ENCODE results near the gene AP5S1. TPM values are rescaled to one million over a fixed set of nuclear protein-coding genes. Genes with fewer than 3 reads are reported as not detected.

Gene AP5S1
- total RNA-seq, 1 donor from 2014 or later, result 12.3 TPM

DNA sequence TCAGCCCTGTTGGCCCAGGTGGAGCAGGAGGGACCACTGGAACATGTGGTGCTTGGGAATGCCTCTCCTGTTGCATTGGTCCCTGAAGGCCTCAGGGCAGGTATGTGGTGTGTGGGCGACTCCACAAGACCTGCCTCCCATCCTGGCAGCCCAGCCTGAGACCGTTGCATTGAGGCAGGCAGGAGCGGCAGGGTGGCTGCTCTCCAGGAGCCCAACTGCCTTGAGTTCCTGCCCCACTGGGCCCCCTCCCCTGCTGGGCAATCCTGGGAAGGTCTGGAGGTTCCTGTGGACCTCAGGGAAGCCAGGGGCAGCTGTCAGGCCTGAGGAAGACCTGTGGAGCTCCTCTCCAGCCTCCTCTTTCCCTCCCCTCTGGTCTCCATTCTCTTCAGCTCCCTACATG is 46.1 kb downstream of the AP5S1 start:
- H3K36me3 Mint-ChIP-seq (ENCODE audit: insufficient read depth), result peaks cover 22% of the 10 kb centered on the region
- TF ChIP-seq, protein P1, sequence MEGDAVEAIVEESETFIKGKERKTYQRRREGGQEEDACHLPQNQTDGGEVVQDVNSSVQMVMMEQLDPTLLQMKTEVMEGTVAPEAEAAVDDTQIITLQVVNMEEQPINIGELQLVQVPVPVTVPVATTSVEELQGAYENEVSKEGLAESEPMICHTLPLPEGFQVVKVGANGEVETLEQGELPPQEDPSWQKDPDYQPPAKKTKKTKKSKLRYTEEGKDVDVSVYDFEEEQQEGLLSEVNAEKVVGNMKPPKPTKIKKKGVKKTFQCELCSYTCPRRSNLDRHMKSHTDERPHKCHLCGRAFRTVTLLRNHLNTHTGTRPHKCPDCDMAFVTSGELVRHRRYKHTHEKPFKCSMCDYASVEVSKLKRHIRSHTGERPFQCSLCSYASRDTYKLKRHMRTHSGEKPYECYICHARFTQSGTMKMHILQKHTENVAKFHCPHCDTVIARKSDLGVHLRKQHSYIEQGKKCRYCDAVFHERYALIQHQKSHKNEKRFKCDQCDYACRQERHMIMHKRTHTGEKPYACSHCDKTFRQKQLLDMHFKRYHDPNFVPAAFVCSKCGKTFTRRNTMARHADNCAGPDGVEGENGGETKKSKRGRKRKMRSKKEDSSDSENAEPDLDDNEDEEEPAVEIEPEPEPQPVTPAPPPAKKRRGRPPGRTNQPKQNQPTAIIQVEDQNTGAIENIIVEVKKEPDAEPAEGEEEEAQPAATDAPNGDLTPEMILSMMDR (IDR thresholded peaks at IDR 0.05; ENCODE audit: unreplicated experiment), result no peak
- peak overlapping the region; percentile 41 for H3K27ac Mint-ChIP-seq

DNA sequence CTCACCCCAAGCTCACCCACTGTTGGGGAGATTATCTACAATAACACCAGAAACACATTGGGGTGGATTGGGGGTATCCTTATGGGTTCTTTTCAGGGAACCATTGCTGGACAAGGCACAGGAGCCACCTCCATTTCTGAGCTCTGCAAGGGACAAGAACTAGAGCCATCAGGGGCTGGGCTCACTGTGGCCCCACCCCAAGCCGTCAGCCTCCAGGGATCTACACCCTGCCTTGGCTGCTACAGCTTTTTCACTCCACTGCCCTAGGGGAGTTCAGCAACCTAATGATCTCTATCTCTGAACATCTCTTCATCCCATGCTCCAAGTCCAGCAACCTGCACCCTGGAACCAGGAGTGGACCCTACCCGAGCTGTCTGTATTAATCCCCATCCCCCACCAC is 47.5 kb downstream of the AP5S1 start:
- Mint-ChIP-seq H3K27ac (no peak overlapping the region), H3K9me3 (ENCODE audit: low read depth) (no peaks in the 10 kb centered on the region), H3K4me3 (ENCODE audit: low read depth) (no peak overlapping the region), H3K4me1 (ENCODE audit: low read depth) (no peaks in the 10 kb centered on the region), H3K36me3 (ENCODE audit: insufficient read depth) (peaks cover 12% of the 10 kb centered on the region), H3K27me3 (no peaks in the 10 kb centered on the region)
- TF ChIP-seq, protein P1 (IDR thresholded peaks at IDR 0.05; ENCODE audit: unreplicated experiment), result no peak
- no peak for DNase-seq (ENCODE audit: low spot score, unreplicated experiment)

More for the DNA sequence above, 46.1 kb downstream of the AP5S1 start:
- DNase-seq (ENCODE audit: low spot score, unreplicated experiment), result no peak
- no peaks in the 10 kb centered on the region for H3K27me3 Mint-ChIP-seq
- no peak overlapping the region for H3K4me3 Mint-ChIP-seq (ENCODE audit: low read depth)
- no peaks in the 10 kb centered on the region for H3K9me3 Mint-ChIP-seq (ENCODE audit: low read depth)
- no peaks in the 10 kb centered on the region for H3K4me1 Mint-ChIP-seq (ENCODE audit: low read depth)

DNA sequence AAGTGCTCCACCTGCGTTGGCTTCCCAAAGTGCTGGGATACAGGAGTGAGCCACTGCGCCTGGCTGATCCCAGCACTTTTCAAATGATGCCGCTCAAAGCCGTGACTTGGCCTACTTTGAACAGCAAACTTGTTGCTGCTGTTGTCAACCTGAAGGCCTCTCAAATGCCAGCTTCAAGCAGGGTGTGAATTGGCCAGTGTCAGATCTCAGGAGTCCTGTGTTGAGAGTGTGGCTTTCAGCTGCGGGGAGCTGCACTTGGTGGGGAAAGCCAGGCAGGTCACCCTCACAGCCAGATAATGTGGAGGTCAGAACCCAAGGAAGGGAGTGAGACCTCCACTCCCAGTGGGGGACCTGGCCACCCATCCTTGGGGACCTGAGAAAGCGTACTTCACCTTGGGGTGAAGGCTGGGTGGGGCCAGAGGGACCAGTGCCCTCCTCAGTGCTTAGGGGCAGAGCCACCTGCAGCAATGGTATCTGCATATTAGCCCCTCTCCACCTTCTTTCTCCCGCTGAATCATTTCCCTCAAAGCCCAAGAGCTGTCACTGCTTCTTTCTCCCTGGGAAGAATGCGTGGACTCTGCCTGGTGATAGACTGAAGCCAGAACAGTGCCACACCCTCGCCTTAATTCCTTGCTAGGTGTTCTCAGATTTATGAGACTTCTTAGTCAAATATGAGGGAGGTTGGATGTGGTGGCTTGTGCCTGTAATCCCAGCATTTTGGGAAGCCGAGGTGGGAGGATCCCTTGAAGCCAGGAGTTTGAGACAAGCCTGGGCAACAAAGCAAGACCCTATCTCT is 49.7 kb downstream of the AP5S1 start:
- no peaks in the 10 kb centered on the region for H3K27me3 Mint-ChIP-seq
- no peaks in the 10 kb centered on the region for H3K4me1 Mint-ChIP-seq (ENCODE audit: low read depth)
- H3K9me3 Mint-ChIP-seq (ENCODE audit: low read depth), result no peaks in the 10 kb centered on the region
- TF ChIP-seq, protein P1 (IDR thresholded peaks at IDR 0.05; ENCODE audit: unreplicated experiment), result no peak
- H3K36me3 Mint-ChIP-seq (ENCODE audit: insufficient read depth), result peaks cover 9% of the 10 kb centered on the region
- DNase-seq (ENCODE audit: low spot score, unreplicated experiment), result no peak
- no peak overlapping the region for H3K4me3 Mint-ChIP-seq (ENCODE audit: low read depth)
- no peak overlapping the region for H3K27ac Mint-ChIP-seq

DNA sequence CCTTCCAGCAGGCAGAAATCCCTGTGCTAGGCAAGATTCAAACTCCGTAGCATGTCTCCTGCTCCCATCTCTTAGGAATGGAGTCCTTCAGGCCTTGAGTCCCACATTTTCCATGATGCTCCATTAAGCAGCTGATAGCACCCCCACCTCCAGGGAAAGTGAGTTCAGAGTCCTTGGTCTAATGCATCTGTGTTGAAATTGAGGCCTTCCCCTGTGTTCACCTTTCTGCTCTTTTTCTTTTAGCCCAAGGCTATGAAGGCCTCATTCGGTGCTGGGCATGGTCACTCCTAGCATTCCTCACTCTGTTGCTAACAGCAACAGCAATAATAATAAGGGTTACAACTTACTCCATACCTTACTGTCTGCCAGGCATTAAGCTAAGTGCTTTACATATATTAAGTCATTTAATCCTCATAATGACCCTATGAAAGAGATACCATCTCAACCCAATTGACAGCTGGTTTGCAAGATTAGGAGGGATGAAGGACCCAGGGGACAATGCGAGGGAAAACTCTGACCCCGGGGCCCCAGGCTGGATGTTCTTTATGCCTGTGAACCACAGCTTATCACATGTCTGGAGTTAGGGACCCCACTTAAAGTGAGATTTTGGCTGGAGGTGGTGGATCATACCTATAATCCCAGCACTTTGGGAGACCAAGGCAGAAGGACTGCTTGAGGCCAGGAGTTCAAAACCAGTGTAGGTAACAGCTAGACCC is 51.4 kb downstream of the AP5S1 start:
- Mint-ChIP-seq H3K4me1 (ENCODE audit: low read depth) (no peaks in the 10 kb centered on the region), H3K36me3 (ENCODE audit: insufficient read depth) (peaks cover 9% of the 10 kb centered on the region), H3K9me3 (ENCODE audit: low read depth) (no peaks in the 10 kb centered on the region), H3K27me3 (no peaks in the 10 kb centered on the region), H3K4me3 (ENCODE audit: low read depth) (no peak overlapping the region), H3K27ac (no peak overlapping the region)
- TF ChIP-seq, protein P1 (IDR thresholded peaks at IDR 0.05; ENCODE audit: unreplicated experiment), result no peak
- no peak for DNase-seq (ENCODE audit: low spot score, unreplicated experiment)

DNA sequence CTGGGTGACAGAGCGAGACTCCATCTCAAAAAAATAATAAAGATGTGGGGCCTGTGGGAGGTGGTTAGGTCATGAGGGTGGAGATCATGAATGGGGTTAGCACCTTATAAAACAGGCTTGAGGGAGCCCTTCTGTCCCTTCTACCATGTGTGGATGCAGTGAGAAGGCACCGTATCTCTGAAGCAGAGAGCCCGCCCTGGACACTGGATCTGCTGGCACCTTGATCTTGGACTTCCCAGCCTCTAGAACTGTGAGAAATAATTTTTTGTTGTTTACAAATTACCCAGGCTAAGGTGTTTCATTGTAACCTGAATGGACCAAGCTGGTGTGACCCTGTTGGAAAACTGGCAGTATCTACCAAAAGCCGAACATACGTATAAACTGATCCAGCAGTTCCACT is 53.2 kb downstream of the AP5S1 start:
- Mint-ChIP-seq H3K9me3 (ENCODE audit: low read depth) (no peaks in the 10 kb centered on the region), H3K27ac (no peak overlapping the region), H3K4me1 (ENCODE audit: low read depth) (no peaks in the 10 kb centered on the region), H3K36me3 (ENCODE audit: insufficient read depth) (peaks cover 10% of the 10 kb centered on the region), H3K4me3 (ENCODE audit: low read depth) (no peak overlapping the region), H3K27me3 (no peaks in the 10 kb centered on the region)
- no peak for DNase-seq (ENCODE audit: low spot score, unreplicated experiment)
- TF ChIP-seq, protein P1 (IDR thresholded peaks at IDR 0.05; ENCODE audit: unreplicated experiment), result no peak

All from progenitor cell of endocrine pancreas (in vitro differentiated cells).